Measurements from ENCODE around the gene IQSEC2. TPM values are rescaled to one million over a fixed set of nuclear protein-coding genes. Genes with fewer than 3 reads are reported as not detected.

The IQSEC2 gene
- total and polyA plus RNA-seq, 4 experiments from 2014 or later = 0.12 to 1.5 (median 0.91) TPM

Other genes with a start within 250 kb of the IQSEC2 start
- not detected for gene GPR173, start 232.8 kb downstream of the IQSEC2 start, total RNA-seq
- not detected for gene GPR173, start 232.8 kb downstream of the IQSEC2 start, polyA plus RNA-seq
- 100 to 1,000 TPM; 159 to 163 TPM for gene TSPYL2, start 199.2 kb downstream of the IQSEC2 start, total RNA-seq
- 10 to 100 TPM; 10.0 to 24.4 TPM for gene TSPYL2, start 199.2 kb downstream of the IQSEC2 start, polyA plus RNA-seq
- 10 to 100 TPM; 19.9 to 23.4 TPM for gene KANTR, start 187.4 kb downstream of the IQSEC2 start, total RNA-seq
- 1 to 10 TPM; 1.6 to 3.4 TPM for gene KANTR, start 187.4 kb downstream of the IQSEC2 start, polyA plus RNA-seq
- 100 to 1,000 TPM; 120 to 127 TPM for gene KDM5C, start 56.4 kb downstream of the IQSEC2 start, total RNA-seq
- 10 to 100 TPM in 1 of 2 donors, 1 to 10 TPM in 1; 8.0 to 26.2 TPM for gene KDM5C, start 56.4 kb downstream of the IQSEC2 start, polyA plus RNA-seq
- gene SMC1A, start 141.1 kb upstream of the IQSEC2 start, total RNA-seq = 10 to 100 TPM; 59.1 to 70.4 TPM
- gene SMC1A, start 141.1 kb upstream of the IQSEC2 start, polyA plus RNA-seq = 10 to 100 TPM; 17.1 to 80.5 TPM
- 1 to 10 TPM; 1.2 to 1.7 TPM for gene RIBC1, start 141.3 kb upstream of the IQSEC2 start, total RNA-seq
- gene RIBC1, start 141.3 kb upstream of the IQSEC2 start, polyA plus RNA-seq = under 1 TPM in 1 of 2 donors, not detected in 1; 0.47 TPM
- gene HSD17B10, start 152.8 kb upstream of the IQSEC2 start, total RNA-seq = 10 to 100 TPM; 32.6 to 32.8 TPM
- gene HSD17B10, start 152.8 kb upstream of the IQSEC2 start, polyA plus RNA-seq = 100 to 1,000 TPM; 127 to 128 TPM

All from CD4-positive, alpha-beta memory T cell (primary cell).